ENCODE data around the gene NEK10.

GRCh38 chr3:27354588-27355203 is 14.5 kb downstream of the NEK10 start:
- no peak for TF ChIP-seq CEBPB (IDR thresholded peaks at IDR 0.05; ENCODE audit: low read depth, low read length)
- TF ChIP-seq CTCF (conservative IDR thresholded peaks at IDR 0.05; ENCODE audit: low read depth, low read length): no peak
